NT2/D1 (cell line): ENCODE data around the gene TRPM2.
"Not testable (repeated sequence)": the region's sequence is repeated elsewhere in the genome, so short reads cannot be mapped to it uniquely, and the experiment has no call there.

ENCODE experiments used
- DNase-seq: peaks from one replicate; pipeline ENCODE4 v3.0.0-alpha.2; 2011; ENCODE audit warnings: low read depth, low spot score
- H3K27me3 ChIP-seq: 2 replicates; pipeline ENCODE4 v1.6.0; 2011; ENCODE audit warnings: mild to moderate bottlenecking; ENCODE audit not compliant: insufficient read length, insufficient read depth
- H3K36me3 ChIP-seq: 2 replicates; pipeline ENCODE4 v1.6.1; 2011; ENCODE audit warnings: mild to moderate bottlenecking, low read length, mixed read lengths; ENCODE audit not compliant: insufficient read depth, insufficient read length
- H3K4me1 ChIP-seq: 2 replicates; pipeline ENCODE4 v1.5.1; 2011; ENCODE audit not compliant: insufficient read depth, insufficient read length
- H3K4me3 ChIP-seq: 2 replicates; pipeline ENCODE4 v1.5.1; 2011; ENCODE audit warnings: low read depth; ENCODE audit not compliant: insufficient read length
- H3K9ac ChIP-seq: 2 replicates; pipeline ENCODE4 v1.6.0; 2011; ENCODE audit warnings: low read depth; ENCODE audit not compliant: insufficient read length
- H3K9me3 ChIP-seq: 2 replicates; pipeline ENCODE4 v1.5.1; 2011; ENCODE audit warnings: mild to moderate bottlenecking, low read length; ENCODE audit not compliant: insufficient read depth
- SUZ12 ChIP-seq: IDR thresholded peaks from 2 replicates; pipeline ENCODE4 v1.6.1; 2011; ENCODE audit not compliant: insufficient read length, insufficient read depth; ENCODE audit errors: extremely low read depth
- YY1 ChIP-seq: IDR thresholded peaks from 2 replicates; pipeline ENCODE4 v1.6.1; 2011; ENCODE audit not compliant: insufficient read length, insufficient read depth
- ZNF274 ChIP-seq: IDR thresholded peaks from 2 replicates; pipeline ENCODE4 v1.6.1; 2011; ENCODE audit warnings: mild to moderate bottlenecking, low read depth, low read length

TRPM2 gene

GRCh38 chr21:44394733-44395132 lies 41.3 kb downstream of the TRPM2 start:
- H3K4me3 ChIP-seq: no peak overlapping the region
- no peak for DNase-seq
- no peaks in the 10 kb centered on the region for H3K36me3 ChIP-seq
- H3K9me3 ChIP-seq: peaks cover 18% of the 10 kb centered on the region; the same call in 1 of the 2 replicates
- peaks cover 3% of the 10 kb centered on the region for H3K4me1 ChIP-seq
- no peak for TF ChIP-seq SUZ12
- no peak for TF ChIP-seq YY1
- TF ChIP-seq ZNF274: no peak
- no peaks in the 10 kb centered on the region for H3K27me3 ChIP-seq
- H3K9ac ChIP-seq: no peak overlapping the region

- TF ChIP-seq ZNF274 (no peak), YY1 (no peak), SUZ12 (no peak)
- Histone ChIP-seq H3K9me3 (peaks cover 13% of the 10 kb centered on the region; the same call in 1 of the 2 replicates), H3K4me1 (peaks cover 3% of the 10 kb centered on the region), H3K9ac (no peak overlapping the region), H3K4me3 (no peak overlapping the region), H3K27me3 (no peaks in the 10 kb centered on the region), H3K36me3 (no peaks in the 10 kb centered on the region)
- no peak for DNase-seq
These were observed 41.8 kb downstream of the TRPM2 start for GRCh38 chr21:44395260-44395659.

- not testable (repeated sequence) for H3K27me3 ChIP-seq, H3K9me3 ChIP-seq, H3K36me3 ChIP-seq, H3K4me1 ChIP-seq, H3K4me3 ChIP-seq, DNase-seq, H3K9ac ChIP-seq
These were observed 43.4 kb downstream of the TRPM2 start for GRCh38 chr21:44396803-44397202.

GRCh38 chr21:44397431-44398031 lies 44.1 kb downstream of the TRPM2 start:
- Histone ChIP-seq H3K36me3 (no peaks in the 10 kb centered on the region), H3K9ac (no peak overlapping the region), H3K4me1 (peaks cover 3% of the 10 kb centered on the region), H3K9me3 (peaks cover 7% of the 10 kb centered on the region; the same call in 1 of the 2 replicates), H3K4me3 (no peak overlapping the region), H3K27me3 (no peaks in the 10 kb centered on the region)
- TF ChIP-seq YY1 (no peak), ZNF274 (no peak), SUZ12 (no peak)
- DNase-seq: no peak

GRCh38 chr21:44398499-44398898 lies 45.1 kb downstream of the TRPM2 start:
- no peak overlapping the region for H3K9ac ChIP-seq
- peaks cover 3% of the 10 kb centered on the region for H3K4me1 ChIP-seq
- H3K36me3 ChIP-seq: no peaks in the 10 kb centered on the region
- no peak for TF ChIP-seq YY1
- TF ChIP-seq ZNF274: no peak
- no peak for TF ChIP-seq SUZ12
- H3K27me3 ChIP-seq: no peaks in the 10 kb centered on the region
- no peak overlapping the region for H3K4me3 ChIP-seq
- H3K9me3 ChIP-seq: peaks cover 7% of the 10 kb centered on the region
- no peak for DNase-seq

GRCh38 chr21:44399151-44399954 lies 45.9 kb downstream of the TRPM2 start:
- Histone ChIP-seq H3K9me3 (peaks cover 10% of the 10 kb centered on the region), H3K4me1 (peaks cover 3% of the 10 kb centered on the region), H3K4me3 (no peak overlapping the region), H3K9ac (no peak overlapping the region), H3K27me3 (no peaks in the 10 kb centered on the region), H3K36me3 (no peaks in the 10 kb centered on the region)
- TF ChIP-seq YY1 (no peak), ZNF274 (no peak), SUZ12 (no peak)
- DNase-seq: no peak

- H3K4me1 ChIP-seq: peaks cover 2% of the 10 kb centered on the region
- H3K9ac ChIP-seq: no peak overlapping the region
- DNase-seq: no peak
- no peak overlapping the region for H3K4me3 ChIP-seq
- H3K9me3 ChIP-seq: peaks cover 10% of the 10 kb centered on the region
- no peaks in the 10 kb centered on the region for H3K36me3 ChIP-seq
- no peak for TF ChIP-seq SUZ12
- no peak for TF ChIP-seq YY1
- TF ChIP-seq ZNF274: no peak
- no peaks in the 10 kb centered on the region for H3K27me3 ChIP-seq
These were observed 46.8 kb downstream of the TRPM2 start for GRCh38 chr21:44399955-44400790.
